Sigmoid colon (tissue), 4 donors: ENCODE measurements around the gene ASS1.

Experiments
- EP300 ChIP-seq, 4 donors: sonication (generic); formaldehyde crosslinking; IDR thresholded peaks; one replicate each; pipeline ENCODE4 v1.6.1; 2017; ENCODE audit warnings: antibody characterized with exemption in 4 of 4
- POLR2A ChIP-seq, 2 donors: fragments of 450-650 bp; IDR thresholded peaks; one replicate each; pipeline ENCODE4 v1.6.1; 2016; ENCODE audit warnings: antibody characterized with exemption in 2 of 2, mild to moderate bottlenecking in 2 of 2, moderate library complexity in 2 of 2
- POLR2AphosphoS5 ChIP-seq, 4 donors: sonication (generic); formaldehyde crosslinking; IDR thresholded peaks; one replicate each; pipeline ENCODE4 v1.6.1; 2017; ENCODE audit warnings: antibody characterized with exemption in 4 of 4
- TF ChIP-seq, protein P1 (sequence below), 4 experiments: fragments of 450-650 bp in 3 of 4; fragments of 200-600 bp in 1 of 4; IDR thresholded peaks; one replicate each; pipeline ENCODE4 v1.5.1; 2016 to 2019; ENCODE audit warnings: antibody characterized with exemption in 4 of 4, mild to moderate bottlenecking in 3 of 4, moderate library complexity in 2 of 4

DNA sequence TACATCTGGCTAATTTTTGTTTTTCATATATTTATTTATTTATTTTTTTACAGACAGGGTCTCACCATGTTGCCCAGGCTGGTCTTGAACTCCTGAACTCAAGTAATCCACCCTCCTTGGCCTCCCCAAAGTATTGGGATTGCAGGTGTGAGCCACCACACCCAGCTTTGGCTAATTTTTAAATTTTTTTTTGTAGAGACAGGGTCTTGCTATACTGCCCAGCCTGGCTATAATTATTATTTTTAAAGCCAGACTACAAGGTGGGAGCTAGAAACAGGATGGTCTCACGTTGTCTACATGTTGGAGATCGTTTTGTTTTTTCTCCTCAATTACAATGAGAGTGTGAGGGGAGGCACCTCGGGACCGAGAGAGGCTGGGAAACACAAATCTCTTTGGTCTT is 23.8 kb downstream of the ASS1 start:
- TF ChIP-seq, protein P1, sequence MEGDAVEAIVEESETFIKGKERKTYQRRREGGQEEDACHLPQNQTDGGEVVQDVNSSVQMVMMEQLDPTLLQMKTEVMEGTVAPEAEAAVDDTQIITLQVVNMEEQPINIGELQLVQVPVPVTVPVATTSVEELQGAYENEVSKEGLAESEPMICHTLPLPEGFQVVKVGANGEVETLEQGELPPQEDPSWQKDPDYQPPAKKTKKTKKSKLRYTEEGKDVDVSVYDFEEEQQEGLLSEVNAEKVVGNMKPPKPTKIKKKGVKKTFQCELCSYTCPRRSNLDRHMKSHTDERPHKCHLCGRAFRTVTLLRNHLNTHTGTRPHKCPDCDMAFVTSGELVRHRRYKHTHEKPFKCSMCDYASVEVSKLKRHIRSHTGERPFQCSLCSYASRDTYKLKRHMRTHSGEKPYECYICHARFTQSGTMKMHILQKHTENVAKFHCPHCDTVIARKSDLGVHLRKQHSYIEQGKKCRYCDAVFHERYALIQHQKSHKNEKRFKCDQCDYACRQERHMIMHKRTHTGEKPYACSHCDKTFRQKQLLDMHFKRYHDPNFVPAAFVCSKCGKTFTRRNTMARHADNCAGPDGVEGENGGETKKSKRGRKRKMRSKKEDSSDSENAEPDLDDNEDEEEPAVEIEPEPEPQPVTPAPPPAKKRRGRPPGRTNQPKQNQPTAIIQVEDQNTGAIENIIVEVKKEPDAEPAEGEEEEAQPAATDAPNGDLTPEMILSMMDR (IDR thresholded peaks at IDR 0.05), result no peak
- TF ChIP-seq EP300 (IDR thresholded peaks at IDR 0.05) (no peak), POLR2A (IDR thresholded peaks at IDR 0.05) (no peak), POLR2AphosphoS5 (IDR thresholded peaks at IDR 0.05) (no peak)
